ENCODE data around the gene HLA-B.
"Not testable (repeated sequence)": the region's sequence is repeated elsewhere in the genome, so short reads cannot be mapped to it uniquely, and the experiment has no call there.

HLA-B gene

GRCh38 chr6:31377029-31377428 lies 20.1 kb upstream of the HLA-B start:
- no peak overlapping the region for H3K27ac ChIP-seq
- H3K4me3 ChIP-seq (ENCODE audit: low read depth, low read length): no peak overlapping the region
- H3K36me3 ChIP-seq: no peaks in the 10 kb centered on the region
- TF ChIP-seq CTCF (IDR thresholded peaks at IDR 0.05; ENCODE audit: low read depth, low read length): no peak
- no peak for DNase-seq
- H3K9me3 ChIP-seq (ENCODE audit: severe bottlenecking): no peaks in the 10 kb centered on the region
- peaks cover 6% of the 10 kb centered on the region for H3K27me3 ChIP-seq (ENCODE audit: insufficient read depth, low read depth, severe bottlenecking)

GRCh38 chr6:31375699-31376098 lies 18.7 kb upstream of the HLA-B start:
- no peak for TF ChIP-seq CTCF (IDR thresholded peaks at IDR 0.05; ENCODE audit: low read depth, low read length)
- peaks cover 4% of the 10 kb centered on the region for H3K9me3 ChIP-seq (ENCODE audit: severe bottlenecking)
- DNase-seq: no peak
- no peak overlapping the region for H3K4me3 ChIP-seq (ENCODE audit: low read depth, low read length)
- peaks cover 11% of the 10 kb centered on the region for H3K27me3 ChIP-seq (ENCODE audit: insufficient read depth, low read depth, severe bottlenecking)
- no peaks in the 10 kb centered on the region for H3K36me3 ChIP-seq
- H3K27ac ChIP-seq: no peak overlapping the region

GRCh38 chr6:31374118-31374517 lies 17.1 kb upstream of the HLA-B start:
- peaks cover 23% of the 10 kb centered on the region for H3K27me3 ChIP-seq (ENCODE audit: insufficient read depth, low read depth, severe bottlenecking)
- DNase-seq: peak; percentile 68
- H3K9me3 ChIP-seq (ENCODE audit: severe bottlenecking); H3K36me3 ChIP-seq; H3K4me3 ChIP-seq (ENCODE audit: low read depth, low read length); H3K27ac ChIP-seq: not testable (repeated sequence)
- TF ChIP-seq CTCF (IDR thresholded peaks at IDR 0.05; ENCODE audit: low read depth, low read length): peak; percentile 75

GRCh38 chr6:31368461-31368860 lies 11.5 kb upstream of the HLA-B start:
- DNase-seq: no peak
- no peak overlapping the region for H3K27ac ChIP-seq
- peaks cover 50% of the 10 kb centered on the region for H3K27me3 ChIP-seq (ENCODE audit: insufficient read depth, low read depth, severe bottlenecking)
- TF ChIP-seq CTCF (IDR thresholded peaks at IDR 0.05; ENCODE audit: low read depth, low read length): no peak
- H3K36me3 ChIP-seq: no peaks in the 10 kb centered on the region
- H3K4me3 ChIP-seq (ENCODE audit: low read depth, low read length): no peak overlapping the region
- H3K9me3 ChIP-seq (ENCODE audit: severe bottlenecking): peaks cover 4% of the 10 kb centered on the region

GRCh38 chr6:31366693-31367470 lies 9.9 kb upstream of the HLA-B start:
- peak; percentile 100 for TF ChIP-seq CTCF (IDR thresholded peaks at IDR 0.05; ENCODE audit: low read depth, low read length)
- no peak overlapping the region for H3K27ac ChIP-seq
- H3K4me3 ChIP-seq (ENCODE audit: low read depth, low read length): peak overlapping the region; percentile 9; the same call in 1 of the 2 replicates
- H3K27me3 ChIP-seq (ENCODE audit: insufficient read depth, low read depth, severe bottlenecking): peaks cover 56% of the 10 kb centered on the region
- peaks cover 3% of the 10 kb centered on the region for H3K9me3 ChIP-seq (ENCODE audit: severe bottlenecking)
- no peaks in the 10 kb centered on the region for H3K36me3 ChIP-seq
- DNase-seq: peak; percentile 96

- H3K36me3 ChIP-seq: no peaks in the 10 kb centered on the region
- H3K27ac ChIP-seq: no peak overlapping the region
- peaks cover 6% of the 10 kb centered on the region for H3K9me3 ChIP-seq (ENCODE audit: severe bottlenecking)
- TF ChIP-seq CTCF (IDR thresholded peaks at IDR 0.05; ENCODE audit: low read depth, low read length): no peak
- no peak overlapping the region for H3K4me3 ChIP-seq (ENCODE audit: low read depth, low read length)
- no peak for DNase-seq
- H3K27me3 ChIP-seq (ENCODE audit: insufficient read depth, low read depth, severe bottlenecking): peaks cover 63% of the 10 kb centered on the region
Observed at GRCh38 chr6:31365864-31366263, 8.9 kb upstream of the HLA-B start.
